Measurements from ENCODE around the gene DPM1.
A peak's percentile ranks its signal among the peaks of the same experiment; 100 is the strongest.

DNA sequence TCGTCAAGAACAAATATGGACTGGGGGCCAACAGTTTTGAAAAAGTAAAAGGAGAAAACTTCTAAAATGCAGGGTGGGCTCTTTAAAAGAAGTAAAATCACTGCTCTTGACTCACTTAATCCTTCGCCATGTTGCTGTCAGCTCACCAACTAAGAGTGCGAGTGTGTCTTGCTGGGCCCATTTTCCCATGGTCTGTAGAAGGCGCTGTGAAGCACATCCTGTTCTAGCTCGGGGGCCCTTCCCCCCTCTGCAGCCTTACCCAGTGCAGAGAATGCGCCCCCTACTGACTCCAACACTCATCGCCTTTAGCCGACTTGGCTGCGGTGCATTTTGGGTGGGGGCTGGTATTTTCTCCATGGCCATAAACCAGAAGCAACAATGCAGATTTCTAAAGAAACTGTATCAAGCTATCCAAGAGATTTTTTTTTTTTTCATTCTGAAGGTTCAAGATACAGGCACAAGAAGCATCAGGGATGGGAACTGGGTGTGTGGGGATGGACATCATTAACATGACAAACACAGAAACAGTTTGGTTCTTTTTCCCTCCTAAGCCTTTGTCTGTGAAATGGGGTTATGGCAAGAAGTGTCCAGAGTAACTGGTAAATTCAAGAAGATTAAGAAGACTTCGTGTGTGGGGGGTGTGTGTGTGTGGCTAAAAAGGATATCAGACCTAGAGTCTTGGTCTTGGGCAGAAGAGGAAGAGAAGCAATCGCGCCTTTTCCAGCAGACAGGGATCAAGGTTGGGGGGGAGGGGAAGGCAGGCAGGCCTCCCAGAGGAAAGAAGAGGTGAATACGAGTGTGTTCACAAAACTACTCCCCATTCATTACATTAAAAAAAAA lies 28.8 kb downstream of the DPM1 start:
- TF ChIP-seq, protein P1, sequence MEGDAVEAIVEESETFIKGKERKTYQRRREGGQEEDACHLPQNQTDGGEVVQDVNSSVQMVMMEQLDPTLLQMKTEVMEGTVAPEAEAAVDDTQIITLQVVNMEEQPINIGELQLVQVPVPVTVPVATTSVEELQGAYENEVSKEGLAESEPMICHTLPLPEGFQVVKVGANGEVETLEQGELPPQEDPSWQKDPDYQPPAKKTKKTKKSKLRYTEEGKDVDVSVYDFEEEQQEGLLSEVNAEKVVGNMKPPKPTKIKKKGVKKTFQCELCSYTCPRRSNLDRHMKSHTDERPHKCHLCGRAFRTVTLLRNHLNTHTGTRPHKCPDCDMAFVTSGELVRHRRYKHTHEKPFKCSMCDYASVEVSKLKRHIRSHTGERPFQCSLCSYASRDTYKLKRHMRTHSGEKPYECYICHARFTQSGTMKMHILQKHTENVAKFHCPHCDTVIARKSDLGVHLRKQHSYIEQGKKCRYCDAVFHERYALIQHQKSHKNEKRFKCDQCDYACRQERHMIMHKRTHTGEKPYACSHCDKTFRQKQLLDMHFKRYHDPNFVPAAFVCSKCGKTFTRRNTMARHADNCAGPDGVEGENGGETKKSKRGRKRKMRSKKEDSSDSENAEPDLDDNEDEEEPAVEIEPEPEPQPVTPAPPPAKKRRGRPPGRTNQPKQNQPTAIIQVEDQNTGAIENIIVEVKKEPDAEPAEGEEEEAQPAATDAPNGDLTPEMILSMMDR (IDR thresholded peaks at IDR 0.05) = peak; percentile 70 to 93 (median 84)
- peak; percentile 83 for TF ChIP-seq POLR2AphosphoS5 (IDR thresholded peaks at IDR 0.05)
